Cardiac septum (tissue), 1 donor: ENCODE measurements around the gene DMAP1. TPM values are rescaled to one million over a fixed set of nuclear protein-coding genes. Genes with fewer than 3 reads are reported as not detected.

Source experiments
- DNase-seq: peaks from one replicate; pipeline ENCODE4 v3.0.0-alpha.2; 2020; ENCODE audit warnings: low spot score
- intact Hi-C: fragments of 100-400 bp; cut with DNase I; formaldehyde crosslinking; loops from one replicate; pipeline ENCODE4 v1.14.0; 2022
- total RNA-seq: library from RNA; stranded (reverse); fragmentation: NEBNext Ultra II Directional; extraction: Animal tissue kit (Norgen Biotek cat#: 25700); gene quantifications from one replicate; pipeline ENCODE4 v1.2.1, GENCODE V29; 2021
- donor health status: DM: no; HTN: no; CAD: no.

DMAP1 gene
- total RNA-seq, 1 donor from 2014 or later = 27.7 TPM

DNA sequence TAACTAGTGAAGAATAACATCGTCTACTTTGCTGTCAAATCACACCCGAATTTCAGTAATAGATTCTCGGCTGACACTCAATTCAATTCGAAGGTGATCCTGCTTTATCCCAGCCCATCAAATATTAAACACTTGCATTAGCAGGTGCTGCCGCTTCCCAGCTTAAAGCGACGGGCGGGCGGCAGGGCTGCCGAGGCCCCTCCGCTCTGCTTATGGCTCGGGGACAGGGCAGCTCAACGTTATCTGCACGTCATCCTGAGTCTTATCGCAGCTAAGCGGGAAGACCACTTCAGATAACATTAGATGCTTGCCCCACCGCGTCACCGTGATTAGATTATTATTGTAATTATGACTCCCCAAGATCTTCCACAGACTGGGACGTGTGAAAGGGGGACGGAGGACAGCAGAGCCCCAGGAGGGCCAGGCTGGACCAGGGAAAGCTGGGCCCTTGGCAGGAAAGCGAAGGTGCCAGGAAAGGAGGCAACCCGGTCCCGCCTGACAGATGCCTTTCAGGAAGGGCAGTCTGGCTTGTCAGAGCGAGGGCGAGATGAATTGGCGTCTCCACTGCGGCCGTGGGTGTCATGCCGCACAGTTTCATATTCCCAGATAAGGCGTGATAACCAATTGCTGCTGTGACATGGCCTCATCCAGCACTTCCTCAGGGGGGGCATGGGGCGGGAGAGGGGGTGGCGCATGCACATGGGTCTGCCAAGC lies 37.0 kb downstream of the DMAP1 start:
- intact Hi-C loops = loop anchor here (5.0 kb wide), 1 partner anchor 42 kb away; no protein-coding TSS in a partner anchor
- peak; percentile 83 for DNase-seq

- no peak for DNase-seq
- intact Hi-C loops = loop anchor here (5.0 kb wide), 1 partner anchor 41 kb away; no protein-coding TSS in a partner anchor
These were observed 38.2 kb downstream of the DMAP1 start for GRCh38 chr1:44251486-44251885.

GRCh38 chr1:44251989-44252671 lies 38.9 kb downstream of the DMAP1 start:
- no peak for DNase-seq
- intact Hi-C loops = loop anchor here (5.0 kb wide), 1 partner anchor 40 kb away; no protein-coding TSS in a partner anchor

DNA sequence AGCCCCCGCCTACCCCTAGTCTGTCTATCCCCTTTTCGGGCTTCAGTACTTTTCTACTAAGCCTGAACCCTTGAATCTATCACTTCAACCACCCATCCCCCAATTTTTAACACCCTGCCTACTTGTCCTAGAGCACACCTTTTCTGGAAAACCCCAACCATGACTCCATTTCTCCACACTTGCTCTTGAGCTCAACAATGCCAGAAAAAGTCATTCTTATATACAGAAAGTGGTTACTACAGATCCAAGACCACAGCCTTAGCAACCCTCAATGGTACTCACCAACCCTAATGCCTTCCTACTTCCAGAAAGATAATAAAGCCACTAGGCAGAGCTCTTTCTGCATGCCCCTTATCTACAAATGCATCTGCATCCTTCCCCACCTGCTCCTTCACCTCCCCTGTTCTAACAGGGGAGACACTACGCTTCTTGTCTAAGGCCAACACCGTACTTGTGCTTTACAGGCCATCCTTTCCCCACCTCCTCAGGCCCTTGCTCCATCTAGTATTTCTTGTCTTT lies 41.2 kb downstream of the DMAP1 start:
- intact Hi-C loops = loop anchor here (5.0 kb wide), 1 partner anchor 38 kb away; no protein-coding TSS in a partner anchor
- no peak for DNase-seq

- intact Hi-C loops = no loop called here
- no peak for DNase-seq
These were observed 43.7 kb downstream of the DMAP1 start for GRCh38 chr1:44256762-44257554.

DNA sequence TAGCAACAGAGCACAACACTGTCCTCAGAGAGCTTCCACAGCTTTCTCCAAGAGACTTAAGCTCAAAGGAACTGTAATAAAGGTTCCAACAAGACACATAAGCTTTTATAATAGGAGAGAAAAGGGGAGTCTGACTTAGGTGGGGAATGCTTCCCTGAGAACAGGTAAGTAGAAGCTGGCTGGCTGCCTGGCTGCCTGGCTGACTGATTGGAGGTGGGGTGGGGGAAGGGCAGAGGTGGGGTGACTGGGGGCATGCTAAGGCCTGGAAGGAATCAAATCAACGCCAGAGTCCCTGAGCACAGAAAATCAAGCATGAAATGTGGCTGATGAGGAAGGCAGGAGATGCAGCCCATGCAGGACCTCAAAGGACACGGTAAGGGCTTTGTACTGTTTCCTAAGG lies 45.8 kb downstream of the DMAP1 start:
- DNase-seq = no peak
- intact Hi-C loops = no loop called here

DNA sequence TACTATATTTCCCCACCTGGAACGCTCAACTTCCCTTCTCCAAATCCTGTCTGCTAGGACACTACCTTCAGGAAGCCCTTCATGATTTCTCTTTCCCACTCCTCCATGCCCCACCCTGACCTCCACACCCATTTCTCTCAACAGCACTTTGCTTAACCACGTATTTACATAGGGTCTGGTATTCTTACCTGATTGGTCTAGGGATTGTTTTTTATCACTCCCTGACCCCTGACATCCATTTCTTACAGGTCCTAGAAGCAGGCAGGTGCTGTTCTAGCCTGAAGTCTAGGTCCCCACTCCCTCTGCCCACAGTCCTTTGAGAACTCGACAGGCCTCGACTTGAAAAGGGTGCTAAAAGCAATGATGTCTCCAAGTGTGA lies 47.5 kb downstream of the DMAP1 start:
- DNase-seq = no peak
- intact Hi-C loops = no loop called here

- DNase-seq = no peak
- intact Hi-C loops = no loop called here
These were observed 48.0 kb downstream of the DMAP1 start for GRCh38 chr1:44261171-44261817.

DNA sequence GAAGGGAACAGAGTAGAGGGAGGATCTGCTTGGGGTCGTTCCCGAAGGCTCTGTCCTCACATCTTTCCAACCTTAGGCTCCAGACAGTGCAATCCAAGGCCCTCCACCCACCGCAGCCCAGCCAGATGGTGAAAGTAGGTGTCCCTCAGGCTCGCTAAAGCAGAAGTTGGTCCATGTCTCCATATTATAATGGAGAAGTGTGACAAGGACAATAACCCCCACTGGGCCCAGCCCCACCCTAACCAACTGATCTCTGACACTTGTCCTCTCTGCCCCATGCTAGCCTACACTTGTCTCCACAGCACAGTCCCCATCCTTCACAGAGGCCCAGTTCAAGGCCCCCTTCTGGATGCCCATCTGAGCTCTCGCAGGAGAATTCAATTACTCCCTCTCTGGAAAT lies 48.7 kb downstream of the DMAP1 start:
- intact Hi-C loops = no loop called here
- no peak for DNase-seq

DNA sequence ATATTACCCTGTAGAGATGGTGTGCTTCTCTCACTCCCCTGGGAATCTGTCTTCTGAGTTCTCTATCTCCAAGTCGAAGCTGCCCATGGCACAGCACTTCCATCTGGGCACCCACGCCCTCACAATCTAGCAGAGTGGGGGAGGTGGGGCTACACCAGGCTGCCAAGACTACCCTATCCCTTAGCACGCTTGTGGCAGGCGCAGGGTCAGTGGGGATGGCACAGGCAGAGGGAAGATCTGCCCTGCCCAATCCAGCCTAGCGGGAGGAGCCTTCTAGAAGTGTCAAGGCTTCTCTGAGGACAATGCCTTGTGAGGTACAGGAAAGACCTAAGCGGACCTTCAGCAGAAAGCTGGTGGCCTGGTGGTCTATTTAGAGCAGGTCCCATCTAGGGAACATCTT lies 49.1 kb downstream of the DMAP1 start:
- DNase-seq = no peak

GRCh38 chr1:44262816-44263567 lies 49.7 kb downstream of the DMAP1 start:
- intact Hi-C loops = no loop called here
- no peak for DNase-seq

More for the DNA sequence above, 49.1 kb downstream of the DMAP1 start:
- intact Hi-C loops = no loop called here

- intact Hi-C loops = no loop called here
- no peak for DNase-seq
These were observed 50.5 kb downstream of the DMAP1 start for GRCh38 chr1:44263568-44264450.

- DNase-seq = no peak
- intact Hi-C loops = no loop called here
These were observed 51.1 kb downstream of the DMAP1 start for GRCh38 chr1:44264451-44264771.

- no peak for DNase-seq
- intact Hi-C loops = no loop called here
These were observed 52.5 kb downstream of the DMAP1 start for GRCh38 chr1:44265656-44266358.

DNA sequence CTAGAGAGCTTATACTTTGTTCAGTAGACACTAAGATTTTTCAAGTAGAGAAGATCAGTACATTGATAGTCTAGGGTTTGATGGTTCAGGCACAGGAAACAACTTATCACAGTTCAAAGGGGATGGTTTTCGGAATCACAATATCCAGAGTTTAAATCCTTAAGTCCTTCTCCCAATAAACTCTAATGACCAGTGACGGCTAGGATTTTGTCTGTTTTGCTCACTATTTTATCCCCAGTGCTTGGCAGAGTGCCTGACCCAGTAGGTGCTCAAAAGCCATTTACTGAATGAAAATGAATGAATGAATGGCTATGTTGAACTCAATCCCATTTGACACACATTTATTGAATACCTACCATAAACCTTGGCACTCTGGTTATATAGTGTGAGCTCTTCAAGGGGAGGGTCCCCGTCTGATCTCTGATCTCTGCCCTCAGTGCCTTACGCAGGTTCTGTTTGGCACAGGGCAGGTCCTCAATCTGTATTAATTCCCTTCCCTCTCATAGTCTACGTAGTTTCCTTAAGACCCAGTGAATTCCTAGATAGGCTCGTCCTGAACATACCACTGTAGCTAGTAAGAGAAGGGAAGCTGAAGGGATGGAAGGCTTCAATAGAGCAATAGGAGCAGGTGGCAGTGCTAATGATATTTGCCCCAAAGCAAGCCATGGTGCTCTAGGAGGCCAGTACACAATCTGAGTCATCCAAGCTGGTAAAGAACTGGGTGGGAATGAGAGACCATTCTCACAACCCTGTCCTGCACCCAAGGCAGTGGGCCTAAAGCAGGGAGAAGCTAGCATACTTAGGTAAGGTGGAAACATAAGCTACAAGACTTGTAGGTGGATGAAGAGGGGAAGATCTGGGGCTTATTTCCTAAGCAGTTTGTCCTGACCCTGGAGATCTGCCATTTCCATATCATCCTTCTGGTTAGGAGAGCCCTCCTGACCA lies 53.4 kb downstream of the DMAP1 start:
- intact Hi-C loops = no loop called here
- no peak for DNase-seq

DNA sequence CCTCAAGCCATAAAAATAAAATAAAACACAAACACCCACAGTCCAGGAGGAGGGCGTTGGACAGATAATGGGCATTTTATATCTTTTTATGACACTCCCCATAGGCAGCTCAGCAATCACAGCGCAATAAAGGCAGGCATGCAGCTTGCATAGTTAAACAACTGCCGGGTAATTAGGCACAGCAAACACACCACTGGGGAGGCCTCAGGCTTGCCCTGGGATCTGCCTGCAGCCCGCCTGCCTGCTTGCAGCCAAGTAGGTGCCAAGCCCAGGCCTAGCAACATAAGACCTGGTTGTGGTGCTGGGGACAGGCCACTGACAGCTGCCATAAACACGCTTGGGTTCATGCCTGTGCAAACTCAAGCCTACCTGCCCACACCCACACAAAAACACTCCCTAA lies 54.2 kb downstream of the DMAP1 start:
- DNase-seq = no peak
- intact Hi-C loops = no loop called here
